ENCODE results near the gene YTHDC2.

YTHDC2 gene

GRCh38 chr5:113606298-113607134, 93.0 kb downstream of the YTHDC2 start:
- DNase-seq (ENCODE audit: low read depth), result no peak

- no peak for DNase-seq (ENCODE audit: low read depth)
Observed at GRCh38 chr5:113607361-113607760, 93.9 kb downstream of the YTHDC2 start.

GRCh38 chr5:113608113-113608596, 94.7 kb downstream of the YTHDC2 start:
- no peak for DNase-seq (ENCODE audit: low read depth)

GRCh38 chr5:113612060-113612496, 98.6 kb downstream of the YTHDC2 start:
- no peak for DNase-seq (ENCODE audit: low read depth)

GRCh38 chr5:113614191-113614590, 100.7 kb downstream of the YTHDC2 start:
- DNase-seq (ENCODE audit: low read depth), result no peak

- no peak for DNase-seq (ENCODE audit: low read depth)
Observed at GRCh38 chr5:113615708-113616107, 102.2 kb downstream of the YTHDC2 start.

- DNase-seq (ENCODE audit: low read depth), result no peak
Observed at GRCh38 chr5:113617191-113617796, 103.8 kb downstream of the YTHDC2 start.

- no peak for DNase-seq (ENCODE audit: low read depth)
Observed at GRCh38 chr5:113632996-113633395, 119.5 kb downstream of the YTHDC2 start.

- no peak for DNase-seq (ENCODE audit: low read depth)
Observed at GRCh38 chr5:113634957-113635356, 121.5 kb downstream of the YTHDC2 start.

- DNase-seq (ENCODE audit: low read depth), result no peak
Observed at GRCh38 chr5:113641715-113642114, 128.2 kb downstream of the YTHDC2 start.

All from activated T-helper 9 cell treated with anti-CD3 and anti-CD28 coated beads, Interleukin-2, amount 50 U/mL, for 16 hours (primary cell).